GM21723 (cell line): Measurements from ENCODE around the gene RNF150.

Experiments used
- ATAC-seq: cut with Tn5 transposase; IDR thresholded peaks from one replicate; pipeline ENCODE4 v1.9.1; 2021; ENCODE audit warnings: mild to moderate bottlenecking, moderate library complexity; ENCODE audit not compliant: unreplicated experiment

RNF150 gene

DNA sequence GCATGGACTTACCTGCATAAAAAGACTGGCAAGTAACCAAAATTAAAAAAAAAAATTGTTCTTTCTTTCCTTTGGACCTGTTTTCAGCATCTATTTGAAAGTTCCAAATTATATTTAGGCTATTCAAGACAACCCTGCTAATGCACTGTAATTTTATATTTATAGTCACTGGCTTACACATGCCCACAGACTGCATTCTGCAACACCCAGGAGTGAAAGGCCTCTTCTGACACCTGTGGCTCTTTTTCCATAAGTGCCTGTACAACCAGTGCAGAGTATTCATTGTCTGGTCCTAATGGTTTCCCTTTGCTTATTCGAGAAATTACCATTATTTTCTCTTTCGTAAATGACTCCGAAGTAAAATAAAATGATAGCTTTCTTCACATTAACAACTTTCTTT is 143.3 kb downstream of the RNF150 start:
- no peak for ATAC-seq

DNA sequence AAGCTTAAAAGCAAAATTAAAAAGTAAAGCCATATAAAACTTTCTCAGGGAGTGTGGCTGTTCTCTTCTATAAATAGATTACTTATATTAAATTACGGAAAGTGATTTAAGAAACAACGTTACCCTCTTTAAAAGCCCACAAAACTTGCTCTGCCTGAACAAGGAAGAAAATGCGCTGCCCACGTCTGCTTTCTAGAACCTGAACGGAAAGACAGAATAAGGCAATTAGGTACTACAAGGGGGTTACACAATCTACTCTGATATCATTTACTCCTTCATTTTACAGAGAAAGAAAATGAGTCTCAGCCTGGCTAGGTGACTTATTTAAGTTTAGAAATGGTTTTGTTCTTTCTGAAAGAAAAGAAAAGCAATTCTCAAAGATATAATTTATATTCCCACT is 147.2 kb downstream of the RNF150 start:
- no peak for ATAC-seq

DNA sequence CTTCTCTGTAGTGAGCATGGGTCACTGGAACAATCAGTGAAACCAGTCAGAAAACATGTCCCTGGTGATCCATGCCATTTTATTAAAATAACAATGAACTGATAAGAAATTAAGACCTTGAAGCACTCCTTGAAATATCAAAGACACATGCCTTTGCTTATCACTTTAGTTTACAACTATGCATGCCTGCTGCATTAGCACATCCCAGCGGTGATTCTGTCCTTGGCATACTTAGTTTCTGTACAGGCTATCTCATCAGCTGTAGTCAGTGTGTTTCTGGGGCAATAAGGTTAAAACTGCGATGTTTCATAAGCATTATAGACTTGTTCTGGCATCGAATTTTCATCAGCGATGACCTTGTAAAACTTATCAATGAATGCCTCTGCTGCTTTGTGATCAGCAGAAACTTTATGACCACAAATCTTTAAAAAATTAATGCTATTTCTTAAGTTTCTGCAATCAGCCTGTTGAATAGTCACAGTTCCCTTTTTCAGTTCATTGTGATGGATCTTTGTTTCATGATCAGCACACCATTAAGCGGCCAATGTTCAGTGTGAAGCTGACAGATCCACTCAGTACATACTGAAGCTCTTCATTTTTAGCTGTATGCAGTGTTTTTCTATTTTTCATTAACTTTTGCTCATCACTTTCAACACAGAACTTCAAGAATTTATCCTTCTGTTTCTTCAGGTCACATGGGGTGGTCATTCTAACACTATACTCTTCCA is 150.5 kb downstream of the RNF150 start:
- ATAC-seq, result no peak

DNA sequence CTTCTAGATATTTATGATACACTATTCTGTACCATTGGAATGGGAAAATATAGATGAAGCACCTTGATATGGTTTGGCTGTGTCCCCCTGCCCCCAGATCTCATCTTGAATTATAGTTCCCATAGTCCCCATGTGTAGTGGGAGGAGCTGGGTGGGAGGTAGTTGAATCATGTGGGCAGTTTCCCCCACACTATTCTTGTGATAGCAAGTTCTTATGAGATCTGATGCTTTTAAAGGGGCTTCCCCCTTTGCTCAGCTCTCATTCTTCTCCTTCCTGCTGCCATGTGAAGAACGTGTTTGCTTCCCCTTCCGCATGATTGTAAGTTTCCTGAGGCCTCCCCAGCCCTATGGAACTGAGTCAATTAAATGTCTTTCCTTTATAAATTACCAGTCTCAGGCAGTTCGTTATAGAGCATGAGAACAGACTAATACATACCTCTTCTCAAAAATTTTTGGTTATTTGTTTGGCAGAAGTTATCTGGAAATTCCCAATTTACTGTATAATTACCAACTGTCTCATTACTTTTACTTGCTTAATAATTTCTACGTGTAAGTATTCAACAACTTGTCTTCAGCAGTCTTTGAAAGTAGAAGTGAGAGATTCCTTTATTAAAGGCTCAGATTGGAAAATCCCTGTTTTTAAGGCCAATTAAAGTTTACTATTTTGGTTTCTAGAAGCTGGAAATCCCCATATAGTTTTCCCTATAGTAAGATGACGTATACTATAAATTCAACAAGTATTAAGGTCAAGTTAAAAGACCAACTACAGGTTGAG is 152.7 kb downstream of the RNF150 start:
- ATAC-seq, result no peak

DNA sequence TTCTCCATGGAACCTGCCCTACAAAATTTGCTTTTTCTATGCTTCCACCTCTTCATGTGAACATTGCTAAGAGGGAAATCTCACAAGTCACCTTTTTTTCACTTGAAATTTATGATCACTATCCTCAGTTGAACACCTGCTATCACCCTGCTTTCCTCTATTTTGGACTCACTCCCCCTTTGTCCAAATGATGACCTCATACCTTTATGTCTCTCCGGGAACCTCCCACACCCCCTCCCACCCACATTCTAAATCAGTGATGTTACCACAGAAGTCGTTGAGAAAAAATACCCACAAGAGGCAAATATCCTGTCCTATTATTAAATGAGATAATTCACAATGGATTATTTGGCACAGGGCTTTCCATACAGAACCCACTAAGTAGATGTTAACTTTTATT is 156.5 kb downstream of the RNF150 start:
- ATAC-seq, result no peak

DNA sequence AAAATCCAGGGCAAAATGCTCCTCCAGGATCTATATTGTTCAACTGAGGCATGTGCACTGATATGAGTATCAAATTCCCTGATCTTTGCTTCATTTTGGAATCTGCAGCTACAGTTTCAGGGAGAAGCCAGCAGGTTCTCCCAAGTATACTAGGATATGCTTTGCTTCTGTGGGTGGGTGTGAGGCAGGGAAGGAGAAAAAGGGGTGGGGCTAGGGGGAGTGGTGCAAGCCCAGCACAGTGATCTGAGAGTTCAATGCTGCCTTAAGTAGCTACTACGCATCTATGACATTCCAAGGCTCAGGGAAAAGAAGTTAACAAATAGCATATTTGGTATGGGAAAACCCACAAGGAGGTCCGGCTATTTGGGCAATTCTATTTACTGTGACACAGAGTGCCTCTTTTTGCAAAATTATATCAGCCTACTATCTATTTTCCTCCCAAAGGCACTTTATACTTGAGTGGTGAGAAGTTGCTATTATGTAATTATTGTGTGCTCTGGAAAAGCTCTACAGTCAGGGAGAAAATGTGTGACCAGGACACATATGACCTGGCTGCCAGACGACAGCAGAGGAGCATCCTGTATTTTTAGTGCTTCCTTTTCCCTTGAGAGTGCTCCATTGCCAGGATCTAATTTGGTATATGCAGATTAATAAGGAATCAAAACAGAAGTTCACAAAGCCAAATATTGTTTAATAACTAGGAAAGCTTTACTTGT is 162.0 kb downstream of the RNF150 start:
- no peak for ATAC-seq

DNA sequence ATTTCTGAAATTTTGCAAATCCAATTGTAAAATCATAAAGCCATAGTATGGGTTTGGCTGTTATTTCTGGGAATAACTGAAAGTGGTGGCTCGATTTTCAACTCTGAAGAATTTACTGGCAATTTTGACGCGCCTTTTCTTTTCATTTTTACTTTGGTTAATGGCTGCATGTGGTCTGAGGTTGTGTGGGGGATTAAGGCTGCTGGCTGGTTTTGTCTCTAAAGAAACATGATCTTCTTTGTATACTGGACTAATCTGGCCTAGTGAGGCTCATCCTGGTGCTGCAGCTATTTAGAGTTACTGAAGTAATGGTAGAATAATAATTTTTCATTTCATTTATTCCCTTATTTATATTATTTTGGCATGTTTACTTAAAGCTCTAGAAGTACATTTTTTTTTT is 164.0 kb downstream of the RNF150 start:
- no peak for ATAC-seq

DNA sequence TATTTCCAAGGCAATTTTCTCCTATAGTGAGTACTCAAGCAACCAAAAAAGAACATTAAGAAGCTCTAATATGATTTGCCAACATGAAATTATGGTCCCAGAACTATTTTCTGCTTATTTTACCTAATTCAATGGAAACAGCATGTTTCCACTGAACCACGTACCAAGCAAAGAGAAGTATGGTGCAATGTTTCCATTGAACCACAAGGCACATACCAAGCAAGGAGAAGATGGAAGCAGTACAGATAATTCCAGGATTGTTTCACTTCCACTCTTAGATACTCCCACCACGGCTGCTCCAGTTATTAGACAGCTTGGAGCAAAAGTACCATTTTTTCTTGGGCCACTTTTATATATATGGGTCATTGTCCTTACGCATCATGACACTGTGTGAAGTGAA is 164.9 kb downstream of the RNF150 start:
- ATAC-seq, result no peak

DNA sequence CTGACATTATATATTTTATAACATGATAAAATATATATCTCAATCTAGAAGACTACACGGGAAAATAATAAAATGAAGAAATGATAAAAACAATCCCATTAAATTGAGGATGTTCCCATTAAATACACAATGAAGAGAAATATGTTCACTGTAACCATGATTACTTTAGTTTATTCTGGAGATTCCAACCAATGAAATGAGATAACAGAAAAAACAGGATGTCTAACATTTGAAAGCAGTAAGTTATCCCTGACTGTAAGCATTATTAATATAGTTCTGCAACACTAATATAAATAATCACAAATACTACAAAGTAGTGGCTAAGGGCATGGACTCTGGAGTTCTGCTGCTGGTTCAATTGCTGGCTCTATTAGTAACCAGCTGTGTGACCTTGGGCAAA is 169.4 kb downstream of the RNF150 start:
- ATAC-seq, result no peak

DNA sequence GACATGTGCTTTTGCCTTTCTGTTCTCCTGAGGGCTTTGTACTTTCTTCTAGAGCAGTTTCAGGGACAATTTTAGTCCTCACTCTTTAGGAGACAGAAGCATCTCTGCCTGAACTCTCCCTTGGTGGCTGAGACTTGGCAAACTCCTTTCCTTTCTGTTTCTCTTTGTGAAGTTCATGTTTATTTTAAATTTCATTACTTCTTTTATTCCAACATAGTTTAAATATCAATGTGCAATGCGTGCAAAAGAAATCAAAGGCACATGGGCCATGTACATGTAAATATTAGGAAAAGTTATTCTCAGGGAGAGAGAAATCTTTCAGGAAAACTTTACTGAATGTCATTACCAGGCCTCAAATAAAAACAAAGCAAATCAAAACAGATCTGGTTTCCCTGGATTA is 177.6 kb downstream of the RNF150 start:
- ATAC-seq, result no peak

DNA sequence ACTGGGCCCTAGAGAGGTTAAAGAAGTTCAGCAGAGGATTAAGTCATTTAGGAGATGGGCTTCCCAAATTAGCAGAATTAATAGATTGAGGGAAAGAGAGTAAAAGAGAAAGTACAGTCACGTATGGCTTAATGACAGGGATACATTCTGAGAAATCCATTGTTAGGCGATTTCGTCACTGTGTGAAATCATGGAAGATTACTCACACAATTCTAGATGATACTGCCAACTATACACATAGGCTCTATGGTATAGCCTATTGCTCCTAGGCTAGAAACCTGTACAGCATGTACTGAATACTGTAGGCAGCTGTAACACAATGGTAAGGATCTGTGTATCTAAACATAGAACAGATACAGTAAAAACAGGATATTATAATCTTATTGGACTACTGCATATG is 180.6 kb downstream of the RNF150 start:
- no peak for ATAC-seq

DNA sequence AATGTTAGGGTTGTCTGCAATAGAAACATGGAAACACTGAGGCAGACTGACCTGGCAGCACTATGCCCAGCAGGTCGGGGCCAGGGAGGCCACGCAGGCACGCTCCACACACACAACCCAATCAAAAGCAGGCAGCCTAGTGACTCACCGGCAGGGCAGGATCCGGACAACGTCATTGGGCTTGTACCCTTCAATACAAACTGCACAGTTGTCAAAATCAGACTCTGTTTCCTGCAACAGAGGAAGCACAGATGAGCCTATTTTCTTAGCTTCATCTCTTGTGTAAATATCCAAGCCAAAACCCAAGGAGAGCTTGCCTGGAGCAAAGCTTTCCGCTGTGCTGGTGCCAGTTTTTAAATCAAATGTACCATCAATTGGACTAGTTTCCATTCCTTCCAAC is 185.8 kb downstream of the RNF150 start:
- ATAC-seq, result no peak

DNA sequence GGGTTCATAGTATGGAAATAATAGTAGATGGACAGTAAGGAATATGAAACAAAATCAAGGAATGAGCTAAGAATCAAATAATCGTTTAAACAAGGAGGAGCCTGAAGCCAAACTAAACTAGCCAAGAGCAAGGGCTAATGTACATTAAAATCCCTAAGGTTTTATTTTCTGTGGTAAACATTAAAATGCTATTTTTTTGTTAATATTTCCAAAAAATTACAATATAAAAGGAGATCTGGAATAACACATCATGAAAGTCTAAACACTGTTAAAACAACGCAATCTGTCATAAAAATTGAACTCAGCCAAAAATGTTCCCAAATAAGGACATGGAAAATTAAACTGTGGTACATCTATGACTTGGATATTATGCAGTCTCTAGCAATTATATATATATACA is 188.2 kb downstream of the RNF150 start:
- no peak for ATAC-seq

DNA sequence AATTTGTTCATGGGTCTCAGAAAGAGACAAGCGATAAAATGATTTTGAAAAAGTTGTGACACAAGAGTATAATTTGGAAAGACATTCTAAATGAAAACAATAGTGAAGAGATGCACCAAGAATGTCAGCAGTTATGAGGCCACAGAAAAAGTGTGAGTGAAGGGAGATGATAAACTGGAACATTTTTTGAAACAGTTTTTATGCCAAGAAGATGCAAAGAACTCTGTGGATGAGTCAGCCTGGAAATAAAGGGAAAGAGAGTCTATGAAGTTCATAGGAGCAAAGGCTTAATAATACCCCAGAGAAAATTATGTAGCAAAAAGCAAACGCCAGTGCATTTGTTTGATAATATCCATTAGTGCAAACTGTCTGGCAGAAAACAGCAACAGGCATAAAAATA is 188.7 kb downstream of the RNF150 start:
- no peak for ATAC-seq

DNA sequence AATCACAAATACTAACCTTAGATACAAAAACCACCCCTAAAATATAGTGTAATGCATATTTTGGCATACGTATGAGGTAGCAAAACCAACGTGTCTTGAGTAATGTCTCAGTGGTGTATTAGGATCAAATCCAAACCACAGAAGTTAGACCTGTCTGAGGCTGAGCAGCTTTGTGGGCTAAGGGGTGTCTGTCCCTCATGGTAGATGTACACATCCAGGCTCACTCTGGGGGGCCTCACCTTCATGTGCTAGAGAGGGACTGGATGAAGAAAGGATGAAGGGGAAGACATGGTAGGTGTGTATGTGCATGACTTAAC is 189.1 kb downstream of the RNF150 start:
- ATAC-seq, result no peak

DNA sequence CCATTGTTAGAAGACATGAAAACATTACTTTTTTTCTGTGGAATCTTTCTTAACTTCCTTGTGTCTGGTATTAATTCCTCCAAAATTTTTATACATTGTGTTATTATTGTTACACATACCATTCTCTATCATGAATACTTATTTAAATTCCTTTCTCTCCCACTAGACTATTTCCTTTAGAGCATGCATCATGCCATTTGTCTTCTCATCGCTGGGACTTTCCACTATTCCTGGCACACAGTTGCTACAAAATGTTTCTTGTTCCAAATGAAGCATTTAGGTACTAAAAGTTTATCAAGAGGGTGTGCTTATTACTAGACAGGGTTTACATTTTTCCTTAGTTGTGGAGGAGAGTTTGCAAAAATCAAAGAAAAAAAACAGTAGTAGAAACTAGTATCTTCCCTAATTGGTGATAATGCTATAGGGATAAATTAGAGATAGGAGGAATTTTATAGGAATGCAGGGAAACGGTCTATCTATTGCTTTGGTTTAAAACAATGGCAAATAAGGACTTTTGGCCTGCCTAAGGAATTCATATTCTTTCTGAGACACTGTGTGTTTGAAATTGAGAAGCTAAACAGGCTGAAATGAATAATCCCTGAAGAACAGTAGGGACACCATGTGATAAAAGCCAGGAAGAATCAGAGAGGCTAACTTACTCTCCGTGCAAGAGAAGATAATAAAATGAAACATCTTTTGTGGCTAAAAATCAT is 189.6 kb downstream of the RNF150 start:
- ATAC-seq, result no peak

DNA sequence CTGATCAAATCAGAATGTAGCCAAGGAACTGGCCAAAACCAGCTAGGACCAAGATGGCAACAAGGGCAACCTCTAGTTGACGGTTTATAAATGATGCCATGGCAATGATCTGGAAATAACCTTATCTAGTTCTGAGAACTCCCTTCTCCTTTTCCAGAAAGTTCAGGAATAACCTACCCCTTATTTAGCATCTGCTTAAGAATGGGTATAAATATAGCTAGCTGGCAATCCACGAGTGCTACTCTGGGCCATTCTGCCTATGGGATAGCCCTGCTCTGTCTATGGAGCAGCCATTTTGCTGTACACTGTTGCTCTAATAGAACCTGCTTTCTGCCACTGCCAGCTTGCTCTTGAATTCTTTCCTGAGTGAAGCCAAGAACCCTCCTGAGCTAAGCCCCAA is 192.7 kb downstream of the RNF150 start:
- ATAC-seq, result no peak

DNA sequence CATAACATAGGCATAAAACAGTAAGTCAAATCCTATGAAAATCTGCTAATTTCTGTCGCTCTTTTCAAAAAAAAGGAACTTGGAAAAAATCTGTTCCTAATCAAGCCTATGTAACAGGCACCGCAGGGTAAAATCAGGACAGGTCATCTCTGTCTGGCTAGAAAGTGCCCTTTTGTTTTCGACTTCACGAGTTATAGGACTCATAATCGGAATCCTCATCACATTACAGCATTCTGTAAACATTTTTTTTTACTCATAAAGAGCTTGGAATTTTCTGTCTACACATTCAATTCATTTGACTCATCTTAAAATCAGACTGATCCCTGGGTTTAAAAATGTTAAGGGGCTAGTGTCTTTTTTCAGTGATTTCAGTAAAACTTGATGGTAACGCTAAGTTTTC is 195.4 kb downstream of the RNF150 start:
- no peak for ATAC-seq

DNA sequence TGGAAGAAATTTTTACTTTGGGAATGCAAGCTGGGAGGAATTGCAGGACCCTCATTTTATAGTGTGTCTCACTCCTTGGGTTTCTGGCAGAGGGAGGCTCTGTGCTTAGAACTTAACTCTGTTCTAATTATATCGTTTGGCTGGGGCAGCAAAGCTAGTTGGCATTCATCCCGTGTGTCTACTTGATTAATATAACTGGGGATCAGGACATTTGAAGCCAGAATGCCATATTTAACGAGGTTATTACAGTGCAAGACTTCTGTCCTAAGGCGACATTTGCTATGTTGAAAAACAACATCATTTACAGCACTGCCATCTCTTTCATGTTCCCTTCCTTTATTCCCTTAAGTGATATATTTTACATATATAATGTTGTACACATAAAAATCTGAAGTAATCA is 198.0 kb downstream of the RNF150 start:
- no peak for ATAC-seq

DNA sequence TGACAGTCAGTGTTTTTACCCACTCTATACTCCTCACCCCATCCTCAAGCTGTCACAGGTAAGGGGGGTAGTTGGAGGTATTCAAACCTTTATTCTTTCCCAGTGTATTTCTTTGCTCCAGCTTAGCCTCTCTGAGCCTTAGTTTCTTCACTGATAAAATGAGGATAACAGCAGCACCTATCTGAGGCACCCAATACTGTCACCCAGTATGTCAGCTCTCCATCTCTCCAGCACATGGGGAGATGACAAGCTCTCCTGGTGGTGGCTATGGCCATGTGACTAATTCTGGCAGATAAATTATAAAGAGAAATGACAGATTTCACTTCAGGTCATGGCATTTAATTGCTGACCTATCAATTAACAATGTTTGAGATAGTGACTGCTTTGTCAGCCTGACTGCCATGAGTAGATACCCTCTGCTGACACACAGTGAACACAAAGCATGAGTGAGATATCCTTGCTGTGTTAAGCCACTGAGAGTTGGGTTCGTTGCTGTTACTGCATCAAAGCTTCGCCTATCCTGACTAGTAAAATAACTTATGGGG is 200.7 kb downstream of the RNF150 start:
- ATAC-seq, result no peak

DNA sequence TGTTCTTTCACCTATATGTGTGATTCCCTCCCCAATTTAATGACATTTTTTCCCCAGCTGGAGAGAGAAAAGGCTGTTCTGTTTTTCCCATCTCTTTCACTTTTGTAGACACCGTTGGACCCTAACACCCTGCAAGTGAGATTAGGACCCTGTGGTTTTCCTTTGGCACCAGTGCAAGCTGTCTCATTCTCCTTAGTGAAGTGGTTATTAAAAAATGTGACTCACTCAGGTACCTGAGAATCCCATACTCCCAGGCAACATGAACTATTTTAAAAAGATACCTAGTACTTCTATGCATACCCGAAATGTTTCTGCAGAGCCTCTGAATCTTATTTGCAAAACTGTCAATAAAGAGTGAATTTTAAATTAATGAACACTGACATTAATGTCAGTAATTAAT is 201.4 kb downstream of the RNF150 start:
- no peak for ATAC-seq
